ENCODE data around the gene BRIP1. TPM values are rescaled to one million over a fixed set of nuclear protein-coding genes. Genes with fewer than 3 reads are reported as not detected.

Gene BRIP1
- total RNA-seq, 2 donors from 2014 or later: 24.2 to 25.5 TPM

GRCh38 chr17:61672140-61672539 lies 191.2 kb downstream of the BRIP1 start:
- Mint-ChIP-seq H3K36me3 (ENCODE audit: low read depth) (no peaks in the 10 kb centered on the region), H3K4me1 (no peaks in the 10 kb centered on the region), H3K27me3 (ENCODE audit: insufficient read depth) (peaks cover 5% of the 10 kb centered on the region), H3K27ac (no peak overlapping the region), H3K9me3 (peaks cover 15% of the 10 kb centered on the region), H3K4me3 (no peak overlapping the region)
- Histone ChIP-seq H3K36me3 (ENCODE audit: control insufficient read depth, insufficient read depth, low read length) (no peaks in the 10 kb centered on the region), H3K27ac (ENCODE audit: low read depth, low read length) (no peak overlapping the region), H3K4me1 (ENCODE audit: control insufficient read depth, insufficient read depth, low read length) (no peaks in the 10 kb centered on the region), H3K27me3 (ENCODE audit: control insufficient read depth, insufficient read depth, low read length, poor library complexity, severe bottlenecking) (no peaks in the 10 kb centered on the region), H3K9ac (ENCODE audit: extremely low read depth, low read length, poor library complexity, severe bottlenecking) (no peak overlapping the region), H3K4me3 (ENCODE audit: low read length) (no peak overlapping the region), H3K9me3 (ENCODE audit: control insufficient read depth, low read length) (no peaks in the 10 kb centered on the region)
- TF ChIP-seq CTCF (conservative IDR thresholded peaks at IDR 0.05): no peak
- WGBS, 2 experiments (ENCODE audit: insufficient coverage in 1 of 2, insufficient read length in 1 of 2): 86% methylated on average over 1 of the region's 1 CpG; no CpG with 5 or more reads in 1 of the 2 experiments
- no peak for DNase-seq

GRCh38 chr17:61670691-61671090 lies 192.6 kb downstream of the BRIP1 start:
- Mint-ChIP-seq H3K36me3 (ENCODE audit: low read depth) (no peaks in the 10 kb centered on the region), H3K27ac (no peak overlapping the region), H3K4me3 (no peak overlapping the region), H3K27me3 (ENCODE audit: insufficient read depth) (peaks cover 1% of the 10 kb centered on the region), H3K4me1 (no peaks in the 10 kb centered on the region), H3K9me3 (peaks cover 15% of the 10 kb centered on the region)
- H3K36me3 ChIP-seq (ENCODE audit: control insufficient read depth, insufficient read depth, low read length): no peaks in the 10 kb centered on the region
- no peak for DNase-seq
- WGBS, 2 experiments (ENCODE audit: insufficient coverage in 1 of 2, insufficient read length in 1 of 2): 100% methylated on average over 2 of the region's 2 CpGs
- no peak for TF ChIP-seq CTCF (conservative IDR thresholded peaks at IDR 0.05)
- H3K27me3 ChIP-seq (ENCODE audit: control insufficient read depth, insufficient read depth, low read length, poor library complexity, severe bottlenecking): no peaks in the 10 kb centered on the region
- H3K9ac ChIP-seq (ENCODE audit: extremely low read depth, low read length, poor library complexity, severe bottlenecking): no peak overlapping the region
- H3K4me3 ChIP-seq (ENCODE audit: low read length): no peak overlapping the region
- H3K27ac ChIP-seq (ENCODE audit: low read depth, low read length): no peak overlapping the region
- no peaks in the 10 kb centered on the region for H3K9me3 ChIP-seq (ENCODE audit: control insufficient read depth, low read length)
- no peaks in the 10 kb centered on the region for H3K4me1 ChIP-seq (ENCODE audit: control insufficient read depth, insufficient read depth, low read length)

GRCh38 chr17:61669522-61669921 lies 193.8 kb downstream of the BRIP1 start:
- Histone ChIP-seq H3K27ac (ENCODE audit: low read depth, low read length) (no peak overlapping the region), H3K9me3 (ENCODE audit: control insufficient read depth, low read length) (no peaks in the 10 kb centered on the region), H3K27me3 (ENCODE audit: control insufficient read depth, insufficient read depth, low read length, poor library complexity, severe bottlenecking) (no peaks in the 10 kb centered on the region), H3K4me1 (ENCODE audit: control insufficient read depth, insufficient read depth, low read length) (no peaks in the 10 kb centered on the region), H3K4me3 (ENCODE audit: low read length) (no peak overlapping the region), H3K36me3 (ENCODE audit: control insufficient read depth, insufficient read depth, low read length) (no peaks in the 10 kb centered on the region), H3K9ac (ENCODE audit: extremely low read depth, low read length, poor library complexity, severe bottlenecking) (no peak overlapping the region)
- TF ChIP-seq CTCF (conservative IDR thresholded peaks at IDR 0.05): no peak
- Mint-ChIP-seq H3K9me3 (peaks cover 14% of the 10 kb centered on the region), H3K4me1 (no peaks in the 10 kb centered on the region), H3K27ac (no peak overlapping the region), H3K27me3 (ENCODE audit: insufficient read depth) (peaks cover 1% of the 10 kb centered on the region), H3K36me3 (ENCODE audit: low read depth) (no peaks in the 10 kb centered on the region), H3K4me3 (no peak overlapping the region)
- no peak for DNase-seq
